ENCODE data around the gene CYP2A6.

DNA sequence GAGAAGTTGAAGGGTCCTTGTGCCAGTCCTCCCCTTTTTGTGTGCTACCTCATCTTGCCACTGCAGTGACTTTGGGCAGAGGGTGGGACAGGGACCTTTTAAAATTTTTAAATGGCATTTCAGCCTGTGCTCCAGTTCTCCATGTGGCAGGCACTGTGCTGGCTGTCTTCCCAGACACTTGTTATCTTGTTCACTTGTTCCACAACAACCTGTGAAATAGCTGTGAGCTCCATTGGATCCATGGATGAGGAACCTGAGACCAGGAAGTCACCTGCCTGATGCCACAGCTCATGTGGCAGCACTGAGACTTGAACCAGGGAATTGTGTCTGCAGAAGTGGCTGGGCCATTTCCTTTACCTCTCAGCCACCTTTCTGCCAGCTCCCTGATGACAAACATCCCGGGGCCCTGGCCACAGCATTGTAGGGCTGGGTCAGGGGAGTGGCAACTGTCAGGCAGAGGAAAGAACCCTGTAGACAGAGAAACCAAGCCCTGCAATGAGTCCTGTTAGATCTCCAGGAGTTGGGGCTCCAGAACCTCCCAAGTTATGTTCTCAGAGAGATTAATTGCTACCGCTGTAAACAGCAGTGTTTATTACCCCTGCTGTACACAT lies 44.9 kb downstream of the CYP2A6 start:
- TF ChIP-seq CTCF (IDR thresholded peaks at IDR 0.05) (no peak), POLR2A (IDR thresholded peaks at IDR 0.05) (no peak), POLR2AphosphoS5 (IDR thresholded peaks at IDR 0.05; ENCODE audit: insufficient read depth in 1 of 2, low read depth in 1 of 2) (no peak)
